Liver (tissue), 9 donors: Measurements from ENCODE around the gene MOSPD2. TPM values are rescaled to one million over a fixed set of nuclear protein-coding genes. Genes with fewer than 3 reads are reported as not detected.

Source experiments
- DNase-seq: peaks from one replicate; pipeline ENCODE4 v3.0.0-alpha.2; 2017; ENCODE audit warnings: low spot score
- H3K27ac ChIP-seq, 2 donors: one replicate each; pipeline ENCODE4 v1.7.0; 2013; ENCODE audit warnings: inconsistent platforms in 2 of 2, low read length in 2 of 2, control low read depth in 1 of 2, low read depth in 1 of 2, mild to moderate bottlenecking in 1 of 2
- H3K27me3 ChIP-seq, 4 donors: one replicate each; pipeline versions ENCODE4 v1.6.1 to v1.7.0; 2013; ENCODE audit warnings: low read length in 3 of 4, inconsistent platforms in 1 of 4, mild to moderate bottlenecking in 1 of 4, moderate library complexity in 1 of 4; ENCODE audit not compliant: control insufficient read depth in 4 of 4, insufficient read depth in 4 of 4
- H3K36me3 ChIP-seq, 4 donors: one replicate each; pipeline versions ENCODE4 v1.6.1 to v1.7.0; 2013; ENCODE audit warnings: low read length in 3 of 4, mild to moderate bottlenecking in 3 of 4, low read depth in 1 of 4, moderate library complexity in 1 of 4; ENCODE audit not compliant: control insufficient read depth in 4 of 4, insufficient read depth in 3 of 4
- H3K4me1 ChIP-seq, 4 donors: one replicate each; pipeline versions ENCODE4 v1.6.1 to v1.7.0; 2013; ENCODE audit warnings: low read length in 3 of 4, mild to moderate bottlenecking in 3 of 4, moderate library complexity in 1 of 4; ENCODE audit not compliant: control insufficient read depth in 4 of 4, insufficient read depth in 4 of 4
- H3K4me3 ChIP-seq, 3 donors: one replicate each; pipeline versions ENCODE4 v1.6.1 to v1.7.0; 2013; ENCODE audit warnings: low read length in 3 of 3, control low read depth in 1 of 3, low read depth in 1 of 3, mild to moderate bottlenecking in 1 of 3
- H3K9ac ChIP-seq, 2 donors: one replicate each; pipeline ENCODE4 v1.7.0; 2013; ENCODE audit warnings: low read length in 2 of 2, mild to moderate bottlenecking in 2 of 2, moderate library complexity in 2 of 2, control low read depth in 1 of 2, low read depth in 1 of 2
- H3K9me3 ChIP-seq, 4 donors: one replicate each; pipeline versions ENCODE4 v1.6.1 to v1.7.0; 2013; ENCODE audit warnings: low read length in 3 of 4; ENCODE audit not compliant: control insufficient read depth in 4 of 4
- EGR1 ChIP-seq, 2 donors: IDR thresholded peaks; 2 replicates each; pipeline ENCODE4 v1.6.1; 2016 to 2018; ENCODE audit warnings: antibody characterized with exemption in 2 of 2, low read depth in 2 of 2
- FOXA1 ChIP-seq: IDR thresholded peaks from 2 replicates; pipeline ENCODE4 v1.6.1; 2016; ENCODE audit warnings: antibody characterized with exemption
- FOXA2 ChIP-seq: IDR thresholded peaks from 2 replicates; pipeline ENCODE4 v1.6.1; 2016; ENCODE audit warnings: antibody characterized with exemption
- GABPA ChIP-seq, 2 donors: IDR thresholded peaks in 1 of 2; conservative IDR thresholded peaks in 1 of 2; 2 replicates each; pipeline ENCODE4 v1.6.1; 2016; ENCODE audit warnings: antibody characterized with exemption in 2 of 2, mild to moderate bottlenecking in 1 of 2, moderate library complexity in 1 of 2
- JUND ChIP-seq, 2 donors: IDR thresholded peaks; 2 replicates each; pipeline ENCODE4 v1.6.1; 2016; ENCODE audit warnings: antibody characterized with exemption in 2 of 2
- MAX ChIP-seq: IDR thresholded peaks from 2 replicates; pipeline ENCODE4 v1.6.1; 2016; ENCODE audit warnings: antibody characterized with exemption
- NR2F2 ChIP-seq: IDR thresholded peaks from 2 replicates; pipeline ENCODE4 v1.6.1; 2016; ENCODE audit warnings: antibody characterized with exemption
- RAD21 ChIP-seq, 2 donors: IDR thresholded peaks; 2 replicates each; pipeline ENCODE4 v1.6.1; 2016; ENCODE audit warnings: antibody characterized with exemption in 2 of 2, mild to moderate bottlenecking in 2 of 2
- REST ChIP-seq: IDR thresholded peaks from 2 replicates; pipeline ENCODE4 v1.6.1; 2016; ENCODE audit warnings: antibody characterized with exemption, mild to moderate bottlenecking
- RXRA ChIP-seq, 2 donors: IDR thresholded peaks; 2 replicates each; pipeline ENCODE4 v1.6.1; 2017 to 2018; ENCODE audit warnings: antibody characterized with exemption in 2 of 2, mild to moderate bottlenecking in 1 of 2
- SP1 ChIP-seq: IDR thresholded peaks from 2 replicates; pipeline ENCODE4 v1.6.1; 2018; ENCODE audit warnings: antibody characterized with exemption, mild to moderate bottlenecking
- TAF1 ChIP-seq: conservative IDR thresholded peaks from 2 replicates; pipeline ENCODE4 v1.6.1; 2016; ENCODE audit warnings: antibody characterized with exemption, mild to moderate bottlenecking
- YY1 ChIP-seq: IDR thresholded peaks from 2 replicates; pipeline ENCODE4 v1.6.1; 2016; ENCODE audit warnings: antibody characterized with exemption, mild to moderate bottlenecking
- ZBTB33 ChIP-seq: IDR thresholded peaks from 2 replicates; pipeline ENCODE4 v1.6.1; 2016; ENCODE audit warnings: antibody characterized with exemption
- whole genome bisulfite sequencing: extraction: QIAGEN DNeasy Blood & Tissue Kit; methylation state at CpG from one replicate; pipeline ENCODE4 v1.1.7; 2013; 5-methylcytosine and 5-hydroxymethylcytosine counted together
- polyA plus RNA-seq, 2 donors: library from polyadenylated mRNA; stranded (reverse) in 1 of 2; unstranded in 1 of 2; fragments of 200-250 nt in 1 of 2; fragments of >200 nt in 1 of 2; fragmentation: Nextera tagmentation in 1 of 2; extraction: Ambion mirVana in 1 of 2; gene quantifications; one replicate each; pipeline versions ENCODE4 v1.2.1 to v1.2.3, GENCODE V29; 2013 to 2015
- total RNA-seq, 2 donors: library from RNA; depleted of rRNA; stranded (reverse); fragments of >200 nt; gene quantifications; one replicate each; pipeline ENCODE4 v1.2.3, GENCODE V29; 2014
- TF ChIP-seq, protein P1 (sequence below): IDR thresholded peaks from 2 replicates; pipeline ENCODE4 v1.6.1; 2016; ENCODE audit warnings: antibody characterized with exemption
- donor health status: healthy.
- donor health status: healthy.
- donor health status: healthy.
- donor health status: healthy.
- donor health status: healthy.

MOSPD2 gene
- total and polyA plus RNA-seq, 4 donors = 3.0 to 9.1 (median 4.9) TPM

DNA sequence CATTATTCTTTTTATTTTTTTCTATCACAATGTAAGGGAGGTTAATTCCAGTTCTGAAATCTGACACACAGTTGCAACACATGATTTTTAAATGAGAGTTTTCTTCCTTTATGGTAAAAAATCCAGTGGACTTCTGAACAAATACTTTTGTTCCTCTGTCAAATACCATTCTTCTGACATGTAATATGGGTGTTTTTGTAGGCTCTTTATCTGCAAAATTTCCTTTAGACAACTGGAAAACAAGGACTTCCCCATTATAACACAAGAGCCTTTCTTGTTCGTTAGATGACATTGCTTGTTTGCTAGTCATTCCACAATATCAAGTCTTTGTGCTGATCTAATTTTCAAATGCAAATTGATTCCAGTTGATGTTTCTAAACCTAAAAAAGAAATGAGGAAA, 8.0 kb upstream of the MOSPD2 start:
- Histone ChIP-seq H3K27me3 (no peaks in the 10 kb centered on the region), H3K36me3 (no peaks in the 10 kb centered on the region), H3K9me3 (peaks cover 0 to 2% (median 0%) of the 10 kb centered on the region in 4 donors), H3K4me1 (no peaks in the 10 kb centered on the region), H3K4me3 (no peak overlapping the region), H3K27ac (no peak overlapping the region), H3K9ac (no peak overlapping the region)
- TF ChIP-seq YY1 (no peak), TAF1 (no peak), REST (no peak), JUND (IDR thresholded peaks at IDR 0.05) (no peak), RXRA (IDR thresholded peaks at IDR 0.05) (no peak), GABPA (IDR thresholded peaks at IDR 0.05 in 1 of 2, conservative IDR thresholded peaks at IDR 0.05 in 1 of 2) (no peak), FOXA1 (no peak), EGR1 (IDR thresholded peaks at IDR 0.05; ENCODE audit: low read depth in 2 of 2) (no peak), ZBTB33 (no peak), RAD21 (IDR thresholded peaks at IDR 0.05) (no peak)
- TF ChIP-seq, protein P1, sequence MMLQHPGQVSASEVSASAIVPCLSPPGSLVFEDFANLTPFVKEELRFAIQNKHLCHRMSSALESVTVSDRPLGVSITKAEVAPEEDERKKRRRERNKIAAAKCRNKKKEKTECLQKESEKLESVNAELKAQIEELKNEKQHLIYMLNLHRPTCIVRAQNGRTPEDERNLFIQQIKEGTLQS = no peak
- 68% methylated on average over 1 of the region's 1 CpG for WGBS
- no peak for DNase-seq

GRCh38 chrX:14871767-14872166, 1.5 kb upstream of the MOSPD2 start:
- H3K4me1 ChIP-seq = peaks cover 0 to 6% (median 5%) of the 10 kb centered on the region in 4 donors
- H3K9ac ChIP-seq = no peak overlapping the region
- no peak overlapping the region for H3K4me3 ChIP-seq
- no peak for DNase-seq
- H3K36me3 ChIP-seq = no peaks in the 10 kb centered on the region
- WGBS = 92% methylated on average over 1 of the region's 1 CpG
- peaks cover 0 to 2% (median 0%) of the 10 kb centered on the region in 4 donors for H3K9me3 ChIP-seq
- no peaks in the 10 kb centered on the region for H3K27me3 ChIP-seq
- TF ChIP-seq YY1 (no peak), FOXA2 (no peak), NR2F2 (no peak), MAX (no peak), RAD21 (IDR thresholded peaks at IDR 0.05) (no peak), JUND (IDR thresholded peaks at IDR 0.05) (no peak), FOXA1 (no peak), SP1 (no peak), EGR1 (IDR thresholded peaks at IDR 0.05; ENCODE audit: low read depth in 2 of 2) (no peak)
- no peak overlapping the region for H3K27ac ChIP-seq
